OCI-LY3 (cell line): ENCODE measurements around the gene SERPINE2.

Experiments
- EZH2phosphoT487 ChIP-seq: fragments of 200-600 bp; shearing (Covaris generic); IDR thresholded peaks from 2 replicates; pipeline ENCODE4 v1.6.1; 2018; ENCODE audit warnings: antibody characterized with exemption, mixed run types, low read depth
- TF ChIP-seq, protein P1 (sequence below): fragments of 200-600, 300-600 bp; sonication (generic); IDR thresholded peaks from 2 replicates; pipeline ENCODE4 v1.5.1; 2014; ENCODE audit warnings: antibody characterized with exemption, low read length, low read depth

DNA sequence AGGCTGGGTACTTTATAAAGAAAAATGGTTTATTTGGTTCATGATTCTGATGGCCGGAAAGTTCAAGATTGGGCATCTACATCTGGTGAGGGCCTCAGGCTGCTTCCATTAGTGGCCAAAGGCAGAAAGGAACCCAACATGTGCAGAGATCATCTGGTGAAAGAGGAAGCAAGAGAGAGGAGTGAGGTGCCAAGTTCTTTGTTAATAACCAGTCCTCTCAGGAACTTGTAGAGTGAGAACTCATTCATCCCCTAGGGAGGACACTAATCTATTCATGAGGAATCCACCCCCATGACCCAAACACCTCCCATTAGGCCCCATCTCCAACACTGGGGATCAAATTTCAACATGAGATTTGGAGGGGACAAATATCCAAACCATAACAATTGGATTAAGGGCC lies 17.8 kb upstream of the SERPINE2 start:
- TF ChIP-seq, protein P1, sequence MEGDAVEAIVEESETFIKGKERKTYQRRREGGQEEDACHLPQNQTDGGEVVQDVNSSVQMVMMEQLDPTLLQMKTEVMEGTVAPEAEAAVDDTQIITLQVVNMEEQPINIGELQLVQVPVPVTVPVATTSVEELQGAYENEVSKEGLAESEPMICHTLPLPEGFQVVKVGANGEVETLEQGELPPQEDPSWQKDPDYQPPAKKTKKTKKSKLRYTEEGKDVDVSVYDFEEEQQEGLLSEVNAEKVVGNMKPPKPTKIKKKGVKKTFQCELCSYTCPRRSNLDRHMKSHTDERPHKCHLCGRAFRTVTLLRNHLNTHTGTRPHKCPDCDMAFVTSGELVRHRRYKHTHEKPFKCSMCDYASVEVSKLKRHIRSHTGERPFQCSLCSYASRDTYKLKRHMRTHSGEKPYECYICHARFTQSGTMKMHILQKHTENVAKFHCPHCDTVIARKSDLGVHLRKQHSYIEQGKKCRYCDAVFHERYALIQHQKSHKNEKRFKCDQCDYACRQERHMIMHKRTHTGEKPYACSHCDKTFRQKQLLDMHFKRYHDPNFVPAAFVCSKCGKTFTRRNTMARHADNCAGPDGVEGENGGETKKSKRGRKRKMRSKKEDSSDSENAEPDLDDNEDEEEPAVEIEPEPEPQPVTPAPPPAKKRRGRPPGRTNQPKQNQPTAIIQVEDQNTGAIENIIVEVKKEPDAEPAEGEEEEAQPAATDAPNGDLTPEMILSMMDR: no peak
- no peak for TF ChIP-seq EZH2phosphoT487
